ENCODE data around the gene SEMA4B. TPM values are rescaled to one million over a fixed set of nuclear protein-coding genes. Genes with fewer than 3 reads are reported as not detected.
A peak's percentile ranks its signal among the peaks of the same experiment; 100 is the strongest.

Gene SEMA4B
- total and polyA plus RNA-seq, 2 donors (not counting 1 experiment from before 2014, with no cell fraction given): 285 to 336 TPM

GRCh38 chr15:90214553-90215196, 13.5 kb downstream of the SEMA4B start:
- Histone ChIP-seq H3K9me3 (ENCODE audit: control extremely low read depth in 1 of 3, control insufficient read depth in 2 of 3, insufficient read depth in 1 of 3, low read length in 2 of 3) (peaks cover 0 to 4% (median 0%) of the 10 kb centered on the region in 3 donors), H2AFZ (ENCODE audit: insufficient read depth, low read depth, low read length, poor library complexity, severe bottlenecking) (peak overlapping the region; percentile 21), H4K20me1 (ENCODE audit: control insufficient read depth, insufficient read depth, low read length, poor library complexity, severe bottlenecking) (peaks cover 23% of the 10 kb centered on the region), H3K9ac (ENCODE audit: low read length) (peak overlapping the region; percentile 38), H3K4me3 (ENCODE audit: control extremely low read depth in 1 of 5, extremely low read depth in 1 of 5, insufficient read depth in 1 of 5, low read depth in 2 of 5, low read length in 4 of 5) (peak overlapping the region in 2 of 5 experiments; percentile 9 to 53), H3K4me1 (ENCODE audit: control insufficient read depth in 2 of 2, insufficient read depth in 2 of 2, low read length in 2 of 2) (peaks cover 99 to 100% of the 10 kb centered on the region in 2 donors), H3K4me2 (replicated peaks; ENCODE audit: low read depth, low read length, poor library complexity, severe bottlenecking) (peak overlapping the region; percentile 65), H3K79me2 (ENCODE audit: control insufficient read depth, insufficient read depth, low read length) (peaks cover 92% of the 10 kb centered on the region), H3K27me3 (replicated peaks in 1 of 4; ENCODE audit: control extremely low read depth in 1 of 4, control insufficient read depth in 3 of 4, insufficient read depth in 4 of 4, low read length in 3 of 4) (no peaks in the 10 kb centered on the region), H3K36me3 (replicated peaks in 1 of 2; ENCODE audit: control extremely low read depth in 1 of 2, control insufficient read depth in 1 of 2, extremely low read depth in 1 of 2, insufficient read depth in 2 of 2, low read length in 1 of 2) (peaks cover 3 to 60% of the 10 kb centered on the region in 2 experiments), H3K27ac (ENCODE audit: low read length in 2 of 2) (peak overlapping the region; percentile 80 to 86)
- POLR2A ChIA-PET: interaction anchor here (0.6 to 9.0 kb wide), 11 partner anchors 9 to 155 kb away, joined by 3 to 163 read pairs (median 8); partner anchors contain the start of genes CIB1, GDPGP1 and SEMA4B
- intact Hi-C loops (cut with micrococcal nuclease): loop anchor here (1.0 to 10.0 kb wide), 6 partner anchors 20 to 450 kb away; partner anchors contain the start of genes AP3S2 and GDPGP1
- no peaks in the 10 kb centered on the region for H3K27me3 Mint-ChIP-seq
- peak overlapping the region; percentile 70 for H3K4me3 Mint-ChIP-seq
- CTCF ChIA-PET: interaction anchor here (0.8 to 12.6 kb wide), 10 partner anchors 9 to 71 kb away, joined by 3 to 274 read pairs (median 6); partner anchors contain the start of genes CIB1, GDPGP1, SEMA4B and TTLL13
- WGBS (ENCODE audit: insufficient coverage): no CpG with 5 or more reads among the region's 8 CpGs
- H3K9me3 Mint-ChIP-seq (ENCODE audit: insufficient read depth): no peaks in the 10 kb centered on the region
- peak overlapping the region; percentile 90 for H3K27ac Mint-ChIP-seq
- TF ChIP-seq CTCF (IDR thresholded peaks at IDR 0.05) (peak; percentile 28), EZH2 (IDR thresholded peaks at IDR 0.05; ENCODE audit: borderline replicate concordance, insufficient read depth, low read depth, low read length, poor library complexity, severe bottlenecking) (no peak)
- H3K4me1 Mint-ChIP-seq: peaks cover 94% of the 10 kb centered on the region
- peak; percentile 64 for ATAC-seq (ENCODE audit: low read depth)
- peak; percentile 69 for DNase-seq
